K562 (cell line): ENCODE data around the gene IRF8. TPM values are rescaled to one million over a fixed set of nuclear protein-coding genes. Genes with fewer than 3 reads are reported as not detected.

Experiments used
- ATAC-seq: fragments of 200-7000 bp; cut with Tn5 transposase; 3 replicates; pipeline ENCODE4 v1.9.1; 2020; ENCODE audit warnings: moderate library complexity
- BruUV-seq: library from RNA; stranded (reverse); fragments of 400-500 nt; replicated peaks from 2 replicates; lab custom pipeline; 2021; lab: Mats Ljungman, UMichigan
- CTCF ChIA-PET: fragments of 300-600 bp; formaldehyde crosslinking; extraction: SDS; loops from one replicate; lab custom pipeline; 2021; ENCODE audit warnings: low intra/inter-chr PET ratio; lab: Yijun Ruan, JAX
- POLR2A ChIA-PET: fragments of 300-600, 350-650 bp; sonication (Branson Sonifier 250); formaldehyde crosslinking; extraction: SDS; loops from one replicate; lab custom pipeline; 2021; ENCODE audit warnings: antibody characterized with exemption, inconsistent platforms; lab: Yijun Ruan, JAX
- DNase-seq, 4 experiments: peaks; one replicate each; pipeline versions ENCODE4 v3.0.0 to v3.0.0-alpha.2; 2011 to 2018; ENCODE audit warnings: low spot score in 3 of 4, mixed read lengths in 3 of 4; ENCODE audit errors: extremely low read depth in 1 of 4
- FAIRE-seq: peaks from 2 replicates; lab custom pipeline; 2011; peaks lifted over from hg19 to GRCh38; lab: Jason Lieb, UNC
- H2AFZ ChIP-seq: 2 replicates; pipeline ENCODE4 v1.6.0; 2011; ENCODE audit warnings: low read depth, low read length, control low read depth, inconsistent platforms
- H3K27ac ChIP-seq: fragments of 200-600 bp; 3 replicates; pipeline ENCODE4 v1.8.0; 2011; ENCODE audit warnings: low read depth, mild to moderate bottlenecking, control low read depth, inconsistent platforms, low read length, moderate library complexity, mixed read lengths; ENCODE audit errors: extremely low read depth
- H3K27me3 ChIP-seq, 2 experiments: fragments of 300-600 bp in 1 of 2; 2 replicates in 1 of 2; 3 replicates in 1 of 2; pipeline versions ENCODE4 v1.6.0 to v1.8.0; 2011; ENCODE audit warnings: inconsistent platforms in 2 of 2, low read length in 2 of 2, mild to moderate bottlenecking in 1 of 2, mixed read lengths in 1 of 2, moderate library complexity in 1 of 2; ENCODE audit not compliant: control insufficient read depth in 2 of 2, insufficient read depth in 2 of 2
- H3K36me3 ChIP-seq: fragments of 300-600 bp; 3 replicates; pipeline ENCODE4 v1.8.0; 2011; ENCODE audit warnings: mild to moderate bottlenecking, low read length, inconsistent platforms; ENCODE audit not compliant: control insufficient read depth, insufficient read depth
- H3K4me1 ChIP-seq, 2 experiments: fragments of 200-600 bp in 1 of 2; replicated peaks in 1 of 2; 2 replicates in 1 of 2; 3 replicates in 1 of 2; pipeline versions ENCODE4 v1.5.1 to v1.8.0; 2011; ENCODE audit warnings: inconsistent platforms in 2 of 2, low read length in 2 of 2, mild to moderate bottlenecking in 1 of 2, mixed read lengths in 1 of 2, moderate library complexity in 1 of 2; ENCODE audit not compliant: control insufficient read depth in 2 of 2, insufficient read depth in 2 of 2
- H3K4me2 ChIP-seq: 2 replicates; pipeline ENCODE4 v1.6.1; 2011; ENCODE audit warnings: low read length, control low read depth, inconsistent platforms, mixed read lengths; ENCODE audit not compliant: insufficient read depth
- H3K4me3 ChIP-seq: fragments of 200-600 bp; sonication (generic), shearing (Covaris generic); 2 replicates; pipeline ENCODE4 v1.5.1; 2016; ENCODE audit warnings: control low read depth, inconsistent platforms
- H3K79me2 ChIP-seq: fragments of 200-600 bp; 3 replicates; pipeline ENCODE4 v1.8.0; 2011; ENCODE audit warnings: low read length, inconsistent platforms; ENCODE audit not compliant: control insufficient read depth, insufficient read depth
- H3K9ac ChIP-seq, 2 experiments: 2 replicates each; pipeline versions ENCODE4 v1.6.0 to v1.6.1; 2011; ENCODE audit warnings: low read depth in 2 of 2, low read length in 2 of 2, control low read depth in 1 of 2, inconsistent platforms in 1 of 2, mild to moderate bottlenecking in 1 of 2, mixed read lengths in 1 of 2; ENCODE audit not compliant: insufficient read depth in 1 of 2
- H3K9me1 ChIP-seq: one replicate; pipeline ENCODE4 v1.6.0; 2011; ENCODE audit warnings: inconsistent platforms, mild to moderate bottlenecking, low read length, moderate library complexity; ENCODE audit not compliant: control insufficient read depth, insufficient read depth
- H3K9me3 ChIP-seq: replicated peaks from 2 replicates; pipeline ENCODE4 v1.5.1; 2011; ENCODE audit warnings: low read depth, low read length, inconsistent platforms; ENCODE audit not compliant: control insufficient read depth, insufficient read depth
- H4K20me1 ChIP-seq: replicated peaks from 2 replicates; pipeline ENCODE4 v1.6.1; 2011; ENCODE audit warnings: low read length, inconsistent platforms, mixed read lengths; ENCODE audit not compliant: control insufficient read depth, insufficient read depth
- ARID2 ChIP-seq: fragments of 450-650 bp; IDR thresholded peaks from 2 replicates; pipeline ENCODE4 v1.6.1; 2017; ENCODE audit warnings: antibody characterized with exemption, mild to moderate bottlenecking
- CBX1 ChIP-seq: sonication (generic); IDR thresholded peaks from 2 replicates; pipeline ENCODE4 v1.6.1; 2016; ENCODE audit warnings: antibody characterized with exemption, low read depth, mild to moderate bottlenecking
- CHD1 ChIP-seq: fragments of 200-600 bp; sonication (generic); IDR thresholded peaks from one replicate; pipeline ENCODE4 v1.6.1; 2012; ENCODE audit warnings: mild to moderate bottlenecking, moderate library complexity, low read length, inconsistent platforms
- E2F3 ChIP-seq: fragments of 250-450 bp; sonication (Bioruptor Pico); IDR thresholded peaks from 2 replicates; pipeline ENCODE4 v1.4.0; 2020; ENCODE audit warnings: mild to moderate bottlenecking
- ILF3 ChIP-seq: fragments of 450-650 bp; IDR thresholded peaks from 2 replicates; pipeline ENCODE4 v1.6.1; 2018; ENCODE audit warnings: antibody characterized with exemption, mild to moderate bottlenecking, moderate library complexity, borderline replicate concordance
- NONO ChIP-seq, 2 experiments: fragments of 200-400 bp in 1 of 2; fragments of 450-650 bp in 1 of 2; formaldehyde crosslinking in 1 of 2; IDR thresholded peaks; 2 replicates each; pipeline ENCODE4 v1.6.1; 2017; ENCODE audit warnings: low read depth in 2 of 2, mild to moderate bottlenecking in 2 of 2, moderate library complexity in 2 of 2, low read length in 1 of 2
- PHB ChIP-seq: fragments of 250-450 bp; sonication (Bioruptor Pico); IDR thresholded peaks from 2 replicates; pipeline ENCODE4 v1.5.0; 2021
- POLR2AphosphoS2 ChIP-seq: IDR thresholded peaks from 2 replicates; pipeline ENCODE4 v1.6.1; 2012; ENCODE audit warnings: low read length, improper control_type of control experiment
- POLR2B ChIP-seq: fragments of 450-650 bp; IDR thresholded peaks from 2 replicates; pipeline ENCODE4 v1.6.1; 2018; ENCODE audit warnings: low read depth; ENCODE audit not compliant: partially characterized antibody
- ZC3H8 ChIP-seq: fragments of 450-650 bp; IDR thresholded peaks from 2 replicates; pipeline ENCODE4 v1.6.1; 2017
- ZNF133 ChIP-seq: fragments of 250-450 bp; sonication (Bioruptor Pico); IDR thresholded peaks from 2 replicates; pipeline ENCODE4 v1.4.0; 2020; ENCODE audit warnings: mild to moderate bottlenecking
- ZNF146 ChIP-seq: IDR thresholded peaks from one replicate; pipeline ENCODE4 v1.6.1; 2018; ENCODE audit warnings: missing compliant biosample characterization; ENCODE audit not compliant: unreplicated experiment
- WGBS: fragments of 100-300 bp; shearing (Covaris generic); methylation state at CpG from one replicate; pipeline ENCODE4 v1.1.6; 2016; ENCODE audit warnings: low coverage, mixed read lengths; ENCODE audit not compliant: insufficient coverage; ENCODE audit errors: missing lambda C conversion rate; 5-methylcytosine and 5-hydroxymethylcytosine counted together
- in situ Hi-C: fragments of 300-500 bp; cut with MboI; formaldehyde crosslinking; loops from 4 replicates; pipeline ENCODE4 v1.15.0; 2018; ENCODE audit warnings: inconsistent platforms, mixed read lengths
- intact Hi-C: fragments of 100-400 bp; cut with micrococcal nuclease; formaldehyde crosslinking; loops from 2 replicates; pipeline ENCODE4 v1.14.2; 2022
- polyA plus RNA-seq, 8 experiments: library from polyadenylated mRNA; depleted of rRNA in 4 of 8; stranded (reverse) in 5 of 8; unstranded in 3 of 8; fragments of >200 nt; fragmentation: Nextera tagmentation in 2 of 8; fragmentation: Illumina TruSeq in 1 of 8; extraction: Ambion mirVana in 2 of 8; extraction: Trizol in 1 of 8; gene quantifications; 2 replicates each; pipeline versions ENCODE4 v1.2.1 to v1.2.3, GENCODE V29; 2011 to 2014; ENCODE audit warnings: inconsistent platforms in 1 of 8, missing spikeins in 1 of 8
- total RNA-seq, 7 experiments: library from RNA; depleted of rRNA in 6 of 7; stranded (reverse); fragments of >200 nt in 6 of 7; fragmentation: Illumina TruSeq in 2 of 7; extraction: Trizol in 2 of 7; gene quantifications; 2 replicates each; pipeline versions ENCODE4 v1.2.1 to v1.2.3, GENCODE V29; 2011 to 2021; ENCODE audit warnings: low replicate concordance in 1 of 7
- TF ChIP-seq, protein P1 (sequence below): fragments of 450-650 bp; IDR thresholded peaks from 2 replicates; pipeline ENCODE4 v1.6.1; 2018; ENCODE audit warnings: mild to moderate bottlenecking, low read depth; ENCODE audit not compliant: partially characterized antibody
- TF ChIP-seq, protein P2 (sequence below): sonication (generic); formaldehyde crosslinking; IDR thresholded peaks from 2 replicates; pipeline ENCODE4 v1.8.0; 2022; ENCODE audit warnings: missing genetic modification reagents, mild to moderate bottlenecking, borderline replicate concordance
- TF ChIP-seq, protein P3 (sequence below): fragments of 250-450 bp; sonication (Bioruptor Pico); IDR thresholded peaks from 2 replicates; pipeline ENCODE4 v1.4.0; 2020; ENCODE audit warnings: mild to moderate bottlenecking, moderate library complexity
- TF ChIP-seq, protein P4 (sequence below): sonication (generic); formaldehyde crosslinking; IDR thresholded peaks from 2 replicates; pipeline ENCODE4 v1.8.0; 2022; ENCODE audit warnings: mild to moderate bottlenecking, missing genetic modification reagents, borderline replicate concordance

Gene IRF8
- total and polyA plus RNA-seq, 9 of the 15 experiments (the other 6 are each of a cell fraction or from before 2014, with no cell fraction given) = 0.01 to 0.98 TPM; not detected in 7

DNA sequence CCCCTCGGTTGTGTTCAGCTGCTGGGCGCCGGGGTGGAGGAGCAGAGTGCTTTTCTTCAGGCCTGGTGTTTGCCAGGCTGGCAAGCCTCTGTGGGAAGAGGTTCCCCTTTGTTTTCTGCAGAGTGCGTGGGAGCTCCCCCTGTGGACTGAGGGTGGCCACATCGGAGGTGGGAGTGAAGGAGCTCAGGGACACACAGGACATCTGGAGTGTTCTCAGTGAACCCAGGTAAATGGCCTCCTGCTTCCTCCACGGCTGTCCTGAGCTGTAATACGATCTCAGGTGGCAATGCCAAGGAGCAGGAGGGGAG, 39.2 kb upstream of the IRF8 start:
- Histone ChIP-seq H4K20me1 (0 out of 2 replicates have a peak, but pooled peaks cover 3% of the 10 kb centered on the region), H3K36me3 (no peaks in the 10 kb centered on the region), H3K27ac (no peak overlapping the region), H3K4me3 (no peak overlapping the region), H3K4me2 (no peak overlapping the region), H3K4me1 (no peaks in the 10 kb centered on the region), H3K79me2 (no peaks in the 10 kb centered on the region), H3K9me3 (no peaks in the 10 kb centered on the region), H3K9ac (no peak overlapping the region), H3K27me3 (peaks cover 23 to 54% of the 10 kb centered on the region in 2 experiments; a peak in 4 of 5 replicates), H3K9me1 (no peaks in the 10 kb centered on the region), H2AFZ (no peak overlapping the region)
- no peak for FAIRE-seq
- BruUV-seq = no TSS peak
- CTCF ChIA-PET = no interaction called here
- no peak for DNase-seq
- no peak for ATAC-seq
- in situ Hi-C loops (no loop called here), intact Hi-C loops (no loop called here)
- WGBS = 3% methylated on average over 7 of the region's 7 CpGs
- no peak for TF ChIP-seq CHD1
- no peak for TF ChIP-seq ZNF133 (CRISPR knock-in tag)
- no peak for TF ChIP-seq NONO (IDR thresholded peaks at IDR 0.05; ENCODE audit: low read depth in 2 of 2, low read length in 1 of 2)
- no peak for TF ChIP-seq PHB (CRISPR knock-in tag)
- TF ChIP-seq ARID2 = no peak
- no peak for TF ChIP-seq POLR2B
- no peak for TF ChIP-seq ZC3H8
- TF ChIP-seq, protein P1, sequence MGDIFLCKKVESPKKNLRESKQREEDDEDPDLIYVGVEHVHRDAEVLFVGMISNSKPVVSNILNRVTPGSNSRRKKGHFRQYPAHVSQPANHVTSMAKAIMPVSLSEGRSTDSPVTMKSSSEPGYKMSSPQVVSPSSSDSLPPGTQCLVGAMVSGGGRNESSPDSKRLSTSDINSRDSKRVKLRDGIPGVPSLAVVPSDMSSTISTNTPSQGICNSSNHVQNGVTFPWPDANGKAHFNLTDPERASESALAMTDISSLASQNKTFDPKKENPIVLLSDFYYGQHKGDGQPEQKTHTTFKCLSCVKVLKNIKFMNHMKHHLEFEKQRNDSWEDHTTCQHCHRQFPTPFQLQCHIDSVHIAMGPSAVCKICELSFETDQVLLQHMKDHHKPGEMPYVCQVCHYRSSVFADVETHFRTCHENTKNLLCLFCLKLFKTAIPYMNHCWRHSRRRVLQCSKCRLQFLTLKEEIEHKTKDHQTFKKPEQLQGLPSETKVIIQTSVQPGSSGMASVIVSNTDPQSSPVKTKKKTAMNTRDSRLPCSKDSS = no peak
- TF ChIP-seq, protein P2, sequence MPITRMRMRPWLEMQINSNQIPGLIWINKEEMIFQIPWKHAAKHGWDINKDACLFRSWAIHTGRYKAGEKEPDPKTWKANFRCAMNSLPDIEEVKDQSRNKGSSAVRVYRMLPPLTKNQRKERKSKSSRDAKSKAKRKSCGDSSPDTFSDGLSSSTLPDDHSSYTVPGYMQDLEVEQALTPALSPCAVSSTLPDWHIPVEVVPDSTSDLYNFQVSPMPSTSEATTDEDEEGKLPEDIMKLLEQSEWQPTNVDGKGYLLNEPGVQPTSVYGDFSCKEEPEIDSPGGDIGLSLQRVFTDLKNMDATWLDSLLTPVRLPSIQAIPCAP (CRISPR knock-in tag) = no peak
- no peak for TF ChIP-seq E2F3 (CRISPR knock-in tag)
- no peak for TF ChIP-seq ZNF146 (CRISPR knock-in tag)
- TF ChIP-seq POLR2AphosphoS2 = no peak
- TF ChIP-seq CBX1 = no peak
- no peak for TF ChIP-seq ILF3
- TF ChIP-seq, protein P3, sequence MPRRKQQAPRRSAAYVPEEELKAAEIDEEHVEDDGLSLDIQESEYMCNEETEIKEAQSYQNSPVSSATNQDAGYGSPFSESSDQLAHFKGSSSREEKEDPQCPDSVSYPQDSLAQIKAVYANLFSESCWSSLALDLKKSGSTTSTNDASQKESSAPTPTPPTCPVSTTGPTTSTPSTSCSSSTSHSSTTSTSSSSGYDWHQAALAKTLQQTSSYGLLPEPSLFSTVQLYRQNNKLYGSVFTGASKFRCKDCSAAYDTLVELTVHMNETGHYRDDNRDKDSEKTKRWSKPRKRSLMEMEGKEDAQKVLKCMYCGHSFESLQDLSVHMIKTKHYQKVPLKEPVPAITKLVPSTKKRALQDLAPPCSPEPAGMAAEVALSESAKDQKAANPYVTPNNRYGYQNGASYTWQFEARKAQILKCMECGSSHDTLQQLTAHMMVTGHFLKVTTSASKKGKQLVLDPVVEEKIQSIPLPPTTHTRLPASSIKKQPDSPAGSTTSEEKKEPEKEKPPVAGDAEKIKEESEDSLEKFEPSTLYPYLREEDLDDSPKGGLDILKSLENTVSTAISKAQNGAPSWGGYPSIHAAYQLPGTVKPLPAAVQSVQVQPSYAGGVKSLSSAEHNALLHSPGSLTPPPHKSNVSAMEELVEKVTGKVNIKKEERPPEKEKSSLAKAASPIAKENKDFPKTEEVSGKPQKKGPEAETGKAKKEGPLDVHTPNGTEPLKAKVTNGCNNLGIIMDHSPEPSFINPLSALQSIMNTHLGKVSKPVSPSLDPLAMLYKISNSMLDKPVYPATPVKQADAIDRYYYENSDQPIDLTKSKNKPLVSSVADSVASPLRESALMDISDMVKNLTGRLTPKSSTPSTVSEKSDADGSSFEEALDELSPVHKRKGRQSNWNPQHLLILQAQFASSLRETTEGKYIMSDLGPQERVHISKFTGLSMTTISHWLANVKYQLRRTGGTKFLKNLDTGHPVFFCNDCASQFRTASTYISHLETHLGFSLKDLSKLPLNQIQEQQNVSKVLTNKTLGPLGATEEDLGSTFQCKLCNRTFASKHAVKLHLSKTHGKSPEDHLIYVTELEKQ (CRISPR knock-in tag) = no peak
- TF ChIP-seq, protein P4, sequence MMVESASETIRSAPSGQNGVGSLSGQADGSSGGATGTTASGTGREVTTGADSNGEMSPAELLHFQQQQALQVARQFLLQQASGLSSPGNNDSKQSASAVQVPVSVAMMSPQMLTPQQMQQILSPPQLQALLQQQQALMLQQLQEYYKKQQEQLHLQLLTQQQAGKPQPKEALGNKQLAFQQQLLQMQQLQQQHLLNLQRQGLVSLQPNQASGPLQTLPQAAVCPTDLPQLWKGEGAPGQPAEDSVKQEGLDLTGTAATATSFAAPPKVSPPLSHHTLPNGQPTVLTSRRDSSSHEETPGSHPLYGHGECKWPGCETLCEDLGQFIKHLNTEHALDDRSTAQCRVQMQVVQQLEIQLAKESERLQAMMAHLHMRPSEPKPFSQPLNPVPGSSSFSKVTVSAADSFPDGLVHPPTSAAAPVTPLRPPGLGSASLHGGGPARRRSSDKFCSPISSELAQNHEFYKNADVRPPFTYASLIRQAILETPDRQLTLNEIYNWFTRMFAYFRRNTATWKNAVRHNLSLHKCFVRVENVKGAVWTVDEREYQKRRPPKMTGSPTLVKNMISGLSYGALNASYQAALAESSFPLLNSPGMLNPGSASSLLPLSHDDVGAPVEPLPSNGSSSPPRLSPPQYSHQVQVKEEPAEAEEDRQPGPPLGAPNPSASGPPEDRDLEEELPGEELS = no peak
- POLR2A ChIA-PET = interaction anchor here (0.6 kb wide), 1 partner anchor 84 kb away, joined by 3 read pairs; no protein-coding TSS in a partner anchor
